C4-2B (cell line): ENCODE measurements around the gene CCNT2.

Experiments used
- H3K27ac ChIP-seq: fragments of 450-650 bp; 2 replicates; pipeline ENCODE4 v1.5.1; 2017
- CTCF ChIP-seq: fragments of 450-650 bp; conservative IDR thresholded peaks from 2 replicates; pipeline ENCODE4 v1.5.1; 2017; ENCODE audit warnings: mild to moderate bottlenecking
- ZFX ChIP-seq: fragments of 450-650 bp; IDR thresholded peaks from 2 replicates; pipeline ENCODE4 v1.6.1; 2017

The CCNT2 gene

GRCh38 chr2:134924912-134925311 is 6.3 kb downstream of the CCNT2 start:
- no peak for TF ChIP-seq ZFX
- TF ChIP-seq CTCF = no peak
- H3K27ac ChIP-seq = no peak overlapping the region

- H3K27ac ChIP-seq = no peak overlapping the region
- TF ChIP-seq ZFX = no peak
- TF ChIP-seq CTCF = no peak
Measured at GRCh38 chr2:134926231-134926931, 7.8 kb downstream of the CCNT2 start.

GRCh38 chr2:134927195-134927594 is 8.6 kb downstream of the CCNT2 start:
- no peak overlapping the region for H3K27ac ChIP-seq

GRCh38 chr2:134932864-134933526 is 14.4 kb downstream of the CCNT2 start:
- H3K27ac ChIP-seq = no peak overlapping the region

More at GRCh38 chr2:134927195-134927594, 8.6 kb downstream of the CCNT2 start:
- TF ChIP-seq ZFX = no peak
- TF ChIP-seq CTCF = no peak

GRCh38 chr2:134933732-134934131 is 15.1 kb downstream of the CCNT2 start:
- no peak overlapping the region for H3K27ac ChIP-seq
- TF ChIP-seq ZFX = no peak

More at GRCh38 chr2:134932864-134933526, 14.4 kb downstream of the CCNT2 start:
- no peak for TF ChIP-seq CTCF
- TF ChIP-seq ZFX = no peak

- no peak overlapping the region for H3K27ac ChIP-seq
Measured at GRCh38 chr2:134934150-134934549, 15.5 kb downstream of the CCNT2 start.

GRCh38 chr2:134934641-134935040 is 16.0 kb downstream of the CCNT2 start:
- no peak overlapping the region for H3K27ac ChIP-seq
- no peak for TF ChIP-seq CTCF
- TF ChIP-seq ZFX = no peak

More at GRCh38 chr2:134934150-134934549, 15.5 kb downstream of the CCNT2 start:
- TF ChIP-seq ZFX (no peak), CTCF (no peak)
